Measurements from ENCODE around the gene CROCC2. TPM values are rescaled to one million over a fixed set of nuclear protein-coding genes. Genes with fewer than 3 reads are reported as not detected.

Gene CROCC2
- total and polyA plus RNA-seq, 2 donors from 2014 or later: 0.13 TPM; not detected in 1

DNA sequence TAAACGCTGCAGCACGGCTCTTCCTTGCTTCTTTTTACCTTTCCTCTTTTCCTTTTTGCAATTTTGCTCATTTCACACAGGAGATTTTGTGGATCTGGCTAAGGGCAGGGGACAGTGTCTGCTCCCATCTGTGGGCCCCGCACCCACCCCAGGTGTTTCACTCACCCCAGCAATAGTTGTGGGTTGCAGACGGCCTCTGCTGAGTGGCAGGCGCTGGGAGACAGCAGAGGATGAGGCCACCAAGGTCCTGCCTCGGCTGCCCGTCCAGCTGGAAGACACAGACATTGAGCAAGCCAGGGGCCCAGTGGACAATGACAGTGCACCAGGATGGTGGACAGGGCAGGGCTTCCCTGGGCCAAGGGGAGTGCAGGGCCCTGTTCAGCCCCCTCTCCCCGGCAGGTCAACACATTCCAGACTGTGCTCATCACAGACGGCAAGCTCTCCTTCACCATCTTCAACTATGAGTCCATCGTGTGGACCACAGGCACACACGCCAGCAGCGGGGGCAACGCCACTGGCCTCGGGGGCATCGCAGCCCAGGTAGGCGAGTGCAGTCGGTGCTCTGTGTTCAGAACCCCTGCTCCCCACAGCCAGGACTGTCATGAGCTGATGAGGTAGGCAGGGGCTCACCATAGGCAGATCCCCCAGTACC is 127.3 kb downstream of the CROCC2 start:
- DNase-seq: no peak
- TF ChIP-seq, protein P1, sequence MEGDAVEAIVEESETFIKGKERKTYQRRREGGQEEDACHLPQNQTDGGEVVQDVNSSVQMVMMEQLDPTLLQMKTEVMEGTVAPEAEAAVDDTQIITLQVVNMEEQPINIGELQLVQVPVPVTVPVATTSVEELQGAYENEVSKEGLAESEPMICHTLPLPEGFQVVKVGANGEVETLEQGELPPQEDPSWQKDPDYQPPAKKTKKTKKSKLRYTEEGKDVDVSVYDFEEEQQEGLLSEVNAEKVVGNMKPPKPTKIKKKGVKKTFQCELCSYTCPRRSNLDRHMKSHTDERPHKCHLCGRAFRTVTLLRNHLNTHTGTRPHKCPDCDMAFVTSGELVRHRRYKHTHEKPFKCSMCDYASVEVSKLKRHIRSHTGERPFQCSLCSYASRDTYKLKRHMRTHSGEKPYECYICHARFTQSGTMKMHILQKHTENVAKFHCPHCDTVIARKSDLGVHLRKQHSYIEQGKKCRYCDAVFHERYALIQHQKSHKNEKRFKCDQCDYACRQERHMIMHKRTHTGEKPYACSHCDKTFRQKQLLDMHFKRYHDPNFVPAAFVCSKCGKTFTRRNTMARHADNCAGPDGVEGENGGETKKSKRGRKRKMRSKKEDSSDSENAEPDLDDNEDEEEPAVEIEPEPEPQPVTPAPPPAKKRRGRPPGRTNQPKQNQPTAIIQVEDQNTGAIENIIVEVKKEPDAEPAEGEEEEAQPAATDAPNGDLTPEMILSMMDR (IDR thresholded peaks at IDR 0.05; ENCODE audit: borderline replicate concordance, extremely low read depth, insufficient read depth): no peak
- Histone ChIP-seq H3K27ac (ENCODE audit: low read depth in 2 of 2, low read length in 2 of 2) (no peak overlapping the region), H3K4me1 (ENCODE audit: control insufficient read depth in 2 of 3, insufficient read depth in 2 of 3, low read depth in 1 of 3, low read length in 3 of 3) (peaks cover 0 to 5% (median 3%) of the 10 kb centered on the region in 3 donors), H3K27me3 (ENCODE audit: control insufficient read depth, insufficient read depth, low read length) (no peaks in the 10 kb centered on the region), H3K36me3 (ENCODE audit: control insufficient read depth in 2 of 3, insufficient read depth in 3 of 3, low read length in 3 of 3) (no peaks in the 10 kb centered on the region), H3K9ac (ENCODE audit: low read length in 3 of 3) (no peak overlapping the region), H3K9me3 (ENCODE audit: control insufficient read depth in 2 of 3, insufficient read depth in 1 of 3, low read length in 3 of 3) (no peaks in the 10 kb centered on the region), H3K4me3 (ENCODE audit: low read length in 3 of 3) (no peak overlapping the region)
- no peak for FAIRE-seq
- intact Hi-C loops (cut with DNase I): no loop called here

DNA sequence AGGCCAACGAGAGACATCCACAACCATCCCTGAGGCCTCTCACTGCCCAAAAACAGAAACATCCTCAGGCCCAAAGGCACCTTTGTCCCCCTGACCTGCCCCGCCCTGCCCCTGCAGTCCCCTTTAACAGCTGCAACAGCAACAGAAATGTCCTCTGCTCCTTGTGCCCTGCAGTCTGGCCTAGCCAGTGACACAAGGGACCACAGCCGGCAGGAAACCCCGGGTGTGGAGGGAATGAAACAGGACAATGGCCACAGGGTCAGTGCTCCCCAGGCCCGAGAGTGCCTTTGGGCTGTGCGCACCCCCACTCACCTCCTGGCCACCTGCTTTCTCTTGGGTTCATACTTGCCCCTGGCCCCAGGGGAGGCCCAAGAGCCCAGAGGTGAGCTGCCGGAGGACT is 127.9 kb downstream of the CROCC2 start:
- Histone ChIP-seq H3K9ac (ENCODE audit: low read length in 3 of 3) (no peak overlapping the region), H3K4me3 (ENCODE audit: low read length in 3 of 3) (no peak overlapping the region), H3K9me3 (ENCODE audit: control insufficient read depth in 2 of 3, insufficient read depth in 1 of 3, low read length in 3 of 3) (no peaks in the 10 kb centered on the region), H3K27ac (ENCODE audit: low read depth in 2 of 2, low read length in 2 of 2) (no peak overlapping the region), H3K4me1 (ENCODE audit: control insufficient read depth in 2 of 3, insufficient read depth in 2 of 3, low read depth in 1 of 3, low read length in 3 of 3) (peaks cover 0 to 5% (median 3%) of the 10 kb centered on the region in 3 donors), H3K27me3 (ENCODE audit: control insufficient read depth, insufficient read depth, low read length) (no peaks in the 10 kb centered on the region), H3K36me3 (ENCODE audit: control insufficient read depth in 2 of 3, insufficient read depth in 3 of 3, low read length in 3 of 3) (no peaks in the 10 kb centered on the region)
- TF ChIP-seq, protein P1 (IDR thresholded peaks at IDR 0.05; ENCODE audit: borderline replicate concordance, extremely low read depth, insufficient read depth): no peak
- intact Hi-C loops (cut with DNase I): no loop called here
- DNase-seq (no peak), FAIRE-seq (no peak)

DNA sequence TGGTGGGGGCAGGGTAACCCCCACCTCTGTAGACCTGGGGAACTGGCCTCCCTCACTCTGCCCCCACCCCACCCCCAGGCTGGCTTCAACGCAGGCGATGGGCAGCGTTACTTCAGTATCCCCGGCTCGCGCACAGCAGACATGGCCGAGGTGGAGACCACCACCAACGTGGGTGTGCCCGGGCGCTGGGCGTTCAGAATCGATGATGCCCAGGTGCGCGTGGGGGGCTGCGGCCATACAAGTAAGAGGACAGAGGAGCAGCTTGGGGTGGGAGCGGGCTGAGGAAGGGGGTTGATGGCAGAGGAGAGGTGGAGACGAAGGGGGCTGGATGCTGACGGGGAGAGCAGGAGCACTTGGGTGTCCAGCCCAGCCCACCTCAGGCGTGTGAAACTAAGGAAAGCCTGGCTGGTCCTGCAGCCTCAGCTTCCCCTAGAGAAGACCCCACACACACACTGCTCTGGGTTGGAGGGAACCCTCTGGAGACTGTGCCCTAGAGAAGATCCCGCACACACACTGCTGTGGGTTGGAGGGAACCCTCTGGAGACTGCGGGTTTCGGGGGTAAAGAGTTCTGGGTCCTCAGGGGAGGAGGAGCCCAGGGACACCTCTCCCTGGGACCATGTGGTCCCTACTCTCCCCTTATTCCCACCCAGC is 128.5 kb downstream of the CROCC2 start:
- intact Hi-C loops (cut with DNase I): no loop called here
- FAIRE-seq: no peak
- H3K4me1 ChIP-seq (ENCODE audit: control insufficient read depth in 2 of 3, insufficient read depth in 2 of 3, low read depth in 1 of 3, low read length in 3 of 3): peaks cover 0 to 5% (median 3%) of the 10 kb centered on the region in 3 donors
- TF ChIP-seq, protein P1 (IDR thresholded peaks at IDR 0.05; ENCODE audit: borderline replicate concordance, extremely low read depth, insufficient read depth): no peak
- H3K27ac ChIP-seq (ENCODE audit: low read depth in 2 of 2, low read length in 2 of 2): no peak overlapping the region
- no peaks in the 10 kb centered on the region for H3K27me3 ChIP-seq (ENCODE audit: control insufficient read depth, insufficient read depth, low read length)
- H3K36me3 ChIP-seq (ENCODE audit: control insufficient read depth in 2 of 3, insufficient read depth in 3 of 3, low read length in 3 of 3): no peaks in the 10 kb centered on the region
- H3K4me3 ChIP-seq (ENCODE audit: low read length in 3 of 3): no peak overlapping the region
- no peaks in the 10 kb centered on the region for H3K9me3 ChIP-seq (ENCODE audit: control insufficient read depth in 2 of 3, insufficient read depth in 1 of 3, low read length in 3 of 3)
- H3K9ac ChIP-seq (ENCODE audit: low read length in 3 of 3): no peak overlapping the region
- DNase-seq: no peak
